Left lobe of liver (tissue), 2 donors: ENCODE data around the gene HSD17B11. TPM values are rescaled to one million over a fixed set of nuclear protein-coding genes. Genes with fewer than 3 reads are reported as not detected.
"Not testable (repeated sequence)": the region's sequence is repeated elsewhere in the genome, so short reads cannot be mapped to it uniquely, and the experiment has no call there.

Experiments
- ATAC-seq: fragments of 200-7000 bp; cut with Tn5 transposase; one replicate; pipeline ENCODE4 v1.9.1; 2020; ENCODE audit warnings: mild to moderate bottlenecking, moderate library complexity
- DNase-seq: peaks from one replicate; pipeline ENCODE4 v3.0.0-alpha.2; 2020; ENCODE audit warnings: low spot score
- total RNA-seq: library from RNA; stranded (reverse); gene quantifications from one replicate; pipeline ENCODE4 v1.2.1, GENCODE V29; 2021
- donor health status: DM: no; HTN: no; CAD: no; lungs with moderate emphysema.
- donor health status: DM: no; HTN: yes; CAD: no.

HSD17B11 gene
- total RNA-seq, 1 donor from 2014 or later: 135 TPM

DNA sequence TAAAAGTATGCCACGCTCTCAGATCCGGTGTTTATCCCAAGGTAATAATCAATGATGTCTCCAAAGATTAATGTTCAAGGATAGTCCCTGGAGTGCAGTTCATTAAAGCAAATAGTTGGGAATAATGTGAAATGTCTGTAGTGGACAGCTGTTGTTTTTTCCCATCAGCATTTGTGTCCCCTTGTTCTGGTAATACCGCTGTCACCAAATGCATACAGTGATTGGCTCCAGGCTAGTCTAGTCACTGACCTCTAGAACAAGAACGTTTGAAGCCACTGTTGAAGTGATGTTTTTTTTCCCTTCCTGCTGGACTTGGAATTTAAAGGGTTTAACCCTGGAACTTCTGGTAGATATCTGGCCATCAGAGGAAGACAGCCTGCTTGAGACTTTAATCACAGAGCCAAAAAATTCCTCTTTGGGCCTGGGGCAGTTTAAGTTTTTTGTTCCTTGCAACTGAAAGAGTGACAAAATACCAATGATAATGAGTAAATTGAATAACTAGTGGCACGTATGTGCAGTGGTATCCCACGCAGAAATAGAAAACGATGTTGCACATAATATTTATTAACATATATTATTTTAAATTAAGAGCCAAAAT lies 30.6 kb downstream of the HSD17B11 start:
- no peak for DNase-seq

DNA sequence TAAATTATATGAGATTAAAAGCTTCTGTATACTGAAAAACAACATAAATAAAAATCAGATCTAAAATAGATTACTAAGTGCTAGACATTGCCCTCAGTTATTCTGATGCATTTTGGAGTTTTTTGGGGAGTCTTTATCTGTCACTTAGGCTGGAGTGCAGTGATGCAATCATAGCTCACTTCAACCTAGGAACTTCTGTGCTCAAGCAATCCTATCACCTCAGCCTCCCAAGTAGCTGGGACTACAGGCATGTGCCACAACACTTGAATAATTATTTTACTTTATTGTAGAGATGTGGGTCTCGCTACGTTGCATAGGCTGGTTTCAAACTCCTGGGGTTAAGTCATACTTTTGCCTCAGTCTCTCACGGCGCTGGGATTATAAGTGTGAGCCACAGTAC lies 31.7 kb downstream of the HSD17B11 start:
- no peak for ATAC-seq
- no peak for DNase-seq

More for the DNA sequence above, 30.6 kb downstream of the HSD17B11 start:
- peak; percentile 78 for ATAC-seq

DNA sequence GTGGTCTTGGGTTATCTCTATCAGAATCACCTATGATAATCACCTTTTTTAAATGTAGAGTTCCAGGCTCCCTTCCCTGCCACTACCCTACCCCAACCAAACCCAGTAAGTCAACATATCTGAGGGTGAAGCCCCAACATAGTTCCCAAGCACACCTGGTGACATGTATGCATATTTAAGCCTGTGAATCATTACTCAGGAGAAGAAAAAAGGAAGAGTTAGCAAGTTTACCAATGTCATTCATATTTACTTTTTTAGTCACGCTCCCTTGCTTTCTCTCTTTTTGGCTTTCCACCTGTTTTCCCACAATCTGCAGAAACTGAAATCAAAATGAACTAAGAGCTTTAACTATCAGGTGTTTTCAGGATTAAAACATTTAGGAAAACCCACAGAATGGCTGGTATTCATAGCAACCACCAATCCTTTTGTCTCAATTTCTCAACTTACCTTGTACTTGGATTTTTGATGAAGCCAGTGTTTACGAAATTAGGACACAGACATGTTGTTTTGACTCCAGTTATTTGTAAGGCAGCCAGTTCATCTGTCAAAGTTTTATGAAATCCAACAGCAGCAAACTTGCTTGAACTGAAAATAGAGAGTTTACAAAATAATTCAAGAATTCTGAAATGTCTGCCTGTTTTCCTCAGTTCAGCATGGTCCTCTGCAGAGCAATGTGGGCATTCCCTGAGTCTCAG lies 34.0 kb downstream of the HSD17B11 start:
- ATAC-seq: peak; percentile 33
- no peak for DNase-seq

DNA sequence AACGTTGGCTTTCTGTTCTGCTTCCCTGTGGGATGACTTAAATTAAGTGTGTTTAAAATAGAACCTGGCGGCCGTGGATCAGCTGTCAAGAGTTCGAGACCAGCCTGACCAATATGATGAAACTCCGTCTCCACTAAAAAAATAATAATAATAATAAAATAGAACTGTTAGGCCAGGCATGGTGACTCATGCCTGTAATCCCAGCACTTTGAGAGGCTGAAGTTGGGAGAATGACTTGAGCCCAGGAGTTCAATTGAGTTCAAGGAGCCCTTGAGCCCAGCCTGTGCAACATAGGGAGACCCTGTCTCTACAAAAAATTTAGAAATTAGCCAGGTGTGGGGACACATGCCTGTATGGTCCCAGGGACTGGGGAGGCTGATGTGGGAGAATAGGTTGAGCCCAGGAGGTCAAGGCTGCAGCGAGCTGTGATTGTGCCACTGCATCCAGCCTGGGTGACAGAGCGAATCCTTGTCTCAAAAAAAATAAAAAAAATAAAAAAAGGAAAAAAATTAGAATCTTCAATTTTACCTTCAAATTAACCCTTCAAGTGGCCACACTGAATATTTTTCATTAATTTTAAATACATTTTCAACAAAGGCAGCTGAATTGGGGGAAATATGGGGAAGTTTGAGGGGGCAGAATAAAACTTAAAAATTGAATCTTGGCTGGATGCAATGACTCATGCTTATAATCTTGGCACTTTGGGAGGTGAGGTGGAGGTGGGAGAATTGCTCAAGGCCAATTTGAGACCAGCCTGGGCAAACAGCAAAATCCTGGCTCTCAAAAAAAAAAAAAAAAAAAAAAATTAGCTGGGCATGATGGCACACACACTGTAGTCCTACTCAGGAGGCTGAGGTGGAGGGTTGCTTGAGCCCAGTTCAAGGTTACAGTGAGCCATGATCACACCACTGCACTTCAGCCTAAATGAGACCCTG lies 36.6 kb downstream of the HSD17B11 start:
- ATAC-seq: no peak
- DNase-seq: no peak

DNA sequence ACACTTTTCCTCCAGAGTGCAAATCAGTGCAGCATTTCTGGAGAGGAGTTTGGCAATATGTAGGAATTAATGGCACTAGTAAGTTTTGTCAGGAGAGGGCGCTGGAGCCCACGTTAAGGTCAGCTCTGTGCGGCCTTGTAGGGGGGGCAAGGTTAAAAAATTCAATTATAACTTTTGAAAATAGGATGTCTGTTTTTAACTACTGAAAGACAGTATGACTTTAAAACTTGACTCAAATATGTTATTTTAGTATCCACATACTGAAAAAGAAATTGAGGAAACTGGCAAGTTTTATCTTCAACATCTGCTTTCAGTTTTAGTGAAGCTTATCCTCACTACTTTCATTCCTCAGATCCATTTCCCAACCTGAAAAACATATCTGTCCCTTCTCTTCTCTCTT lies 37.4 kb downstream of the HSD17B11 start:
- no peak for DNase-seq

DNA sequence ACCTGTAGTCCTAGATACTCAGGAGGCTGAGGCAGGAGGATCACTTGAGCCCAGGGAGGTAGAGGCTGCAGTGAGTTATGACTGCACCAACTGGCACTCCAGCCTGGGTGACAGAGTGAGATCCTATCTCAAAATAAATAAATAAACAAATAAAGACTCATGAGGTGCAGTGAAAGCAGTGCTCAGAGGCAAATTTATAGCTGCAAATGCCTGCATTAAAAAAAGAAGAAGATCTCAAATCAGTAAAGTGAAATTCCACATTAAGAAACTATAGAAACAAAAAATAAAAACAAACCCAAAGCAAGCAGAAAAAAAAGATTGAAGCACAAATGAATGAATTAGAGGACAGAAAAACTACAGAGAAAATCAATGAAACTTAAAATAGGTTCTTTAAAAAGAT lies 45.8 kb downstream of the HSD17B11 start:
- no peak for DNase-seq

More for the DNA sequence above, 37.4 kb downstream of the HSD17B11 start:
- ATAC-seq: peak; percentile 79

DNA sequence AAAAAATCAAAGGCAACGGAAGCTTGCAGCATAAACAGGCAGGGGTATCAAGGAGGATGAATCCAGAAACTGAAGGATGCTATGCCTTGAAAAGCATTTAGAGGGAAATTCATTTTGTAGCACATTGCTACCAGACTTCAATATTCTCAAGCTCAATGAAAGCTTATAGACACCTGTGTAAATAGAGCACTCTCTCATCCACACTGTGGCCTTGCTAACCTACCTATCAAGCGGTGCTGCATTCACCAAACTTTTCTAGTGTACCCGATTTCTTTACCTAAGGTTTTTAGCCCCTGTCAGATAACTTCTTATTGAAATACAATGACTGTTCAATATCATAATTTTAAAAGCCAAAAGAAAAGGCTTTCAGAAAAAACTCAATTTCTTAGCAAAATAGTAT lies 48.1 kb downstream of the HSD17B11 start:
- DNase-seq (no peak), ATAC-seq (no peak)

More for the DNA sequence above, 45.8 kb downstream of the HSD17B11 start:
- ATAC-seq: no peak

DNA sequence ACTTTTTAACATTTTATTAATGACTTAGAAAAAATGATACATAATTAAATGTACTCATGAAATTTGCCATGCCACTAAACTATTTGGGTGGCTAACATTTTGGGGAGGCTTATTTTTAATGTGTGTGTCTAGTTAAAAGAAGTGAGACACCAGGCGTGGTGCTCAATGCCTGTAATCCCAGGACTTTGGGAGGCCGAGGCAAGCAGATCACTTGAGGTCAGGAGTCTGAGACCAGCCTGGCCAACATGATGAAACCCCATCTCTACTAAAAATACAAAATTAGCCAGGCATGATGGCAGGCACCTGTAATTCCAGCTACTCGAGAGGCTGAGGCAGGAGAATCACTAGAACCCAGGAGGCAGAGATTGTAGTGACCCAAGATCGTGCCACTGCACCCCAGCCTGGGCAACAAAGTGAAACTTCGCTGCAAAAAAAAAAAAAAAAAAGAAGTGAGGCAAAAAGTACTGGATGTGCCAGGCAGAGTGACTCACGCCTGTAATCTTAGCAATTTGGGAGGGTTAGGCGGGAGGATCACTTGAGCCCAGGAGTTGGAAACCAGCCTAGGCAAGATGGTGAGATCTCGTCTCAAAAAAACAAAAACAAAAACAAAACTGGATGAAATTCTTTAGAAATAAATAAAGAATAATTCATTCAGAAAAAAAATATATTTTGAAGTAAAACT lies 48.9 kb downstream of the HSD17B11 start:
- DNase-seq, ATAC-seq: not testable (repeated sequence)

DNA sequence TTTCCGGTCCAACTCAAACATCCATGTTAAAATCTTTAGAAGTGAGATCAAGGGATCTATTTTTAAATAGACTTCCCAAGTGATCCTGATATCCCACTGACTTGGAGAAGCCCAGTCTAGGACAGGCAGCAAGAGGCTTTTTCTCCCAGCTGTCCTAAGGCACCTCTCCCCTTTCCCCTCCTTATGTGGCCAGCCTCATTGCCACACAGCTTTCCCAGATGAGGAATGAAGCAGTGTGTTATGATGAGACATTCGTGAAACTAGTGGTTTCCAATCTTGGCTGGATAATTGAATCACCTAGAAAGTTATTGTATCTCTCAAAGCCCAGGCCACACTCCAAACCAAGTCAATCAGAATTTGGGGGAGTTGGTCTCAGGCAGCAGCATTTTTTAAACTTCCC lies 51.5 kb downstream of the HSD17B11 start:
- ATAC-seq: no peak

DNA sequence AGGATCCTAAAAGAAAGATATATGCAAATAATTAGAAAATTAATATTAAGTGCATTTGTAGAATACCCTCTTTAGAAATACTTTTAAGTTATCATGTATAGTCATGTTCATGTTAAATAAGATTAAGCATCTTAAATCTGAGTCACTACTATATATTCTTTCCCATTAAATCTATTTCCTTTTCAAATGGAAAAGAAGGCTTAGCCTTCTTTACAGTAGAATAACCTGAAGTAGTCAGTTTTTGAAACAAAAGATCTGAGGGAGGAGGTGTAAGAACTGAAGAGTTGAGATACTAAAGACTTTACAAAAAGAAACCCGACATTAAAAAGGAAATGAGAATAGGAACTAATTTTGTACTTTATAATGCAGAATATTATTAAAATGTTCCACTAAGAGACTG lies 53.6 kb downstream of the HSD17B11 start:
- DNase-seq (no peak), ATAC-seq (no peak)

More for the DNA sequence above, 51.5 kb downstream of the HSD17B11 start:
- no peak for DNase-seq

DNA sequence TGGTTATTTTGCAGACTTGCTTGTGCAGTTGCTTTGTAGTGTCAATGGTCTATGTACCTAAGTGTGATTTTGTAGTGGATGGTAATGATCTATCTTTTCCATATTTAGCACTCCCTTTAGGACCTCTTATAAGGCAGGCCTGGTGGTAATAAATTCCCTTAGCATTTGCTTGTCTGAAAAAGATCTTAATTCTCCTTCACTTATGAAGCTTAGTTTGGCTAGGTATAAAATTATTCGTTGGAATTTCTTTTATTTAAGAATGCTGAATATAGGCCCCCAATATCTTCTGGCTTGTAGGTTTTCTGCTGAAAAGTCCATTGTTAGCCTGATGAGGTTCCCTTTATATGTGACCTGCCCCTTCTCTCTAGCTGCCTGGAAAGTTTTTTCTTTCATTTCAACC lies 57.7 kb downstream of the HSD17B11 start:
- DNase-seq: no peak
- no peak for ATAC-seq

DNA sequence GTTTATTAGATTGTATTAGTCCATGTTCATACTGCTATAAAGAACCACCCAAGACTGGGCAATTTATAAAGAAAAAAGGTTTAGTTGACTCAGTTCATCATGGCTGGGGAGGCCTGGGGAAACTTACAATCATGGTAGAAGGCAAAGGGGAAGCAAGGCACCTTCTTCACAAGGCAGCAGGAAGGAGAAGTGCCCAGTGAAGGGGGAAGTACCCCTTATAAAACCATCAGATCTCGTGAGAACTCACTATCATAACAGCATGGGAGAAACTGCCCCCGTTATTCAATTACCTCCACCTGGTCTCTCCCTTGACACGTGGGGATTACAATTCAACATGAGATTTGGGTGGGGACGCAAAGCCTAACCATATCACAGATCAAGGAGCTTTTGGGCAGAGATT lies 60.2 kb downstream of the HSD17B11 start:
- DNase-seq (no peak), ATAC-seq (no peak)

DNA sequence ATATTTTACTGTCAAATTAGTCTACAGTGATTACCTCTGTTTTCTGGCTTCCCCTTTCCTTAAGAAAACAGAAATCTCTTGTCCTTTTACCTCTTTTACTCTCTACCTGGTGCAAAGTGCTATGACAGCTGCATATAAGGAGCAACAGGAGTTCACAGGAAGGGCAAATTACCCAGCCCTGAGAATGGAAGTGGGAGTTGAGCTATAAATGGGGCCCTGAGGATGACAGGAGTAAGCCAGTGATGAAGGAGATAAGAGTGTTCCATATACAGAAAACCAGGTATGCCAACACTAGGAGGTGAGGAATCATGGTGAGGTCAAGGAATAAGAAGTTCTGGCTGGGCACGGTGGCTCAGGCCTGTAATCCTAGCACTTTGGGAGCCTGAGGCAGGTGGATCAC lies 63.9 kb downstream of the HSD17B11 start:
- DNase-seq: no peak
- ATAC-seq: no peak

DNA sequence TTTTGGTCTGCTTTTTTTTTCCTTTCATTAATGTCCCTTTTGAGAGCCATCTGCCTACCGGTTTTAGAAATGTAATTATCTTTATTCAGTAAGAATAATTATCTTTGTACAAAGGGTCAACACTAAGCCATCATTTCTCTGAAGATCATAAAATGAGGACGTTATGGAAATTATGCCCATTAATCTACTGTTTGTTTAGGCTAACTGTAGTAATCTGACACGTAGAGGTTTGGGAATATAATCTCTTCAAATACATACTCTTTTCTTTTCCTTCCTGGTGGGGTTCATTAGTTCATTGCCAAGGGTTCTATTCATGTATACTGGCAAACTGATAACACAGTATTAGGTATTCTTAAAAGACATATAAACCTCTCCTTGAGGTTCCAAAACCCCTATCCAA lies 64.5 kb downstream of the HSD17B11 start:
- ATAC-seq (no peak), DNase-seq (no peak)

DNA sequence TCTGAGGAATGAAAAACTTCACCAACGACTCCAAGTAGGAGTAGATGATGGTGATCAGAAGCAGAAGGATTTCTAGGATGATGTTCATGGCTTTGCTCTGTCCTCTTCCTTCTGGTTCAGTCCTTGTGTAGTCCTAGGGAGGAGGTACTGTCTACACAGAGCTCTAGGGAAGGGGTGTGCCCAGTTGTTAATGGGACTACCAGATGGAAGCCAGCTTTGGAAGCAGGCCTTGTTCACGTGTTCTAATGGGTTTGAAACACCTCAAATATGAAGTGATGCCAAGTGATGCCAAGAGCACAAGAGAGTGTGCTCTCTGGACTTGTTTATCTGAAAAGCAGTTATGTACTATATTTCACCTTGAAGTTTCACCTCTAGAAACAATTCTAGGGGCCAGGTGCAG lies 68.2 kb downstream of the HSD17B11 start, which contains the start of gene HSD17B13:
HSD17B13 (minus strand) TSS at position 129 of the 400 bp plus-strand sequence; CDS start at position 88, 41 bp downstream.
- DNase-seq (peak; percentile 87), ATAC-seq (peak; percentile 90)

DNA sequence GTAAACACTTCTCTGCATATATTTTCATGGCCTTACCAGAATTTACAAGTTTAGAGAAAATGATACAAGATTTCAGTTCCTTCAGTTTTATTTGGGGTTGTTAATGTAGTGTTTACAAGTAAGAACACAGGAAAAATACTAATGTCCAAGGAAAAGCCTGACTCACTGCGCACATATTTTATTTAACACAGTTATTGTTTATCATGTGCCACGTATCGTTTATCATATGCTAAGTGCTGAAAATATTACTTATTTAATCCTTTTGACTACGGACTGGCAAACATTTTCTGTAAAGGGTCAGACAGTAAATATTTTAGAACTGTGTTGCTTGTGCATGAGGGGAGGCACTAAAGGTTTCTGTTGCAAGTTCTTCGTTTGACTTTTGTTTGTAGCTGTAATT lies 69.1 kb downstream of the HSD17B11 start:
- ATAC-seq (no peak), DNase-seq (no peak)

DNA sequence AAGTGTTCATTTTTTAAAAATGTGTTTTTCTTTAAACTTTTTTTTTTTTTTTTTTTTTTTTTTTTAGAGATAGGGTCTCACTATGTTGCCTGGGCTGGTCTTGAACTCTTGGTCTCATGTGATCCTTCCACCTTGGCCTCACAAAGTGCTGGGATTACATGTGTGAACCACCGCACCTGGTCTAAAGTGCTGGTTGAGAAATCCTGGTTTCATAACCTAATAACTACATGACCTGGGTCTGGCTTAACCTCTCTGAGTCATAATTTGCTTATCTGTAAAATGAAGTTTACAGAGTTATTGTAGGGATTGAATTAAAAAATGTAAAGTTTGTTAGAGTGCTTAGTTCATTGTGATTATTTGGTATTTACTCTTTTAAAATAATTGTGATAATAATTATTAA lies 73.5 kb downstream of the HSD17B11 start:
- DNase-seq (peak; percentile 80), ATAC-seq (peak; percentile 69)

DNA sequence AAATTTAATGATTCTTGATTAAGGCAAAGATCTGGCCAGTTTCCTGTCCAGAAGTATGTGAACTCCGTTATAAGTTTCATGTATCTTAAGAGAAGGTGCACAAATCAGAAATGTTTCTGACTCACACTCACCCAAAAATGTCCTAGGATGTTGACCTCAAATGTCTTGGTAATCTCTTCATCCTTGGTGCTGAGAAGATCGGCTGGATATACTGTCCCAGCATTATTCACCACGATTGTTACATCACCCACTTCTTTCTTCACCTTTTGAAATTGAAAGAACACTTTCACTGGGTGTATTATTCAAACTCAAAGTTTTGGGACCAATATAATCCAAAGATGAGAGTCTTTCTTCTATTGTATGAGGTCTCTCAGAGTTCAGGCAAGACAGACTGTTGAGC lies 74.0 kb downstream of the HSD17B11 start:
- ATAC-seq: no peak
- DNase-seq: no peak

DNA sequence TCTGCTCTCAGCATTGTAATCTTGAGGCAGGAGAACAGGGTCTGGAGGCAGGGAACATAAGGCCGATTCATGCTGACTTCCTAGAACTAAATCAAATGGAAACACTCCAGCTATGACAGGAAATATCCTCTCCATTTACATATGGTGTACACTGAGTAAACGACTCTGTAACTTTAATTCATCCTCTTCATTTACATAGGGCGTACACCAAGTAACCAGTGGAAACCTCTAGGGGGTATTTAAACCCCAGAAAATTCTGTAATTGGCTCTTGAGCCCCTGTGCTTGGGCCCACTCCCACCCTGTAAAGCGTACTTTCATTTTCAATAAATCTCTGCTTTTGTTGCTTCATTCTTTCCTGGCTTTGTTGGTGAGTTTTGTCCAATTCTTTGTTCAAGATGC lies 76.0 kb downstream of the HSD17B11 start:
- not testable (repeated sequence) for DNase-seq, ATAC-seq

DNA sequence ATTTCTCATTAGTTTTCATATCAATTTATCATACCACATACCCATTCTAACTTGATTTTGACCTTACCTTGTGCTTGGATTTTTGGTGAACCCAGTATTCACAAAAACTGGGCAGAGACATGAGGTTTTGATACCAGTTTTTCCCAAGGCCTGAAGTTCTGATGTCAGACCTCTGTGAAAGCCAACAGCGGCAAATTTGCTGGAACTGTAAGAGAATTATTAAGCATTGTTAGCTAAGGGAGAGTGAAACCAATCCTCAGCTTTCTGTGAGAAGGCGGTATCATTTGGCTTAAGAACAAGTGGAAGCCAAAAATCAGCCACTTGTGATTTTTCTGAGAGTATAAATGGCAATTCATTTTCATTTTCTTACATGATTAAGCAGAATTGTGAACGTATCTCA lies 77.2 kb downstream of the HSD17B11 start:
- no peak for DNase-seq
- no peak for ATAC-seq

DNA sequence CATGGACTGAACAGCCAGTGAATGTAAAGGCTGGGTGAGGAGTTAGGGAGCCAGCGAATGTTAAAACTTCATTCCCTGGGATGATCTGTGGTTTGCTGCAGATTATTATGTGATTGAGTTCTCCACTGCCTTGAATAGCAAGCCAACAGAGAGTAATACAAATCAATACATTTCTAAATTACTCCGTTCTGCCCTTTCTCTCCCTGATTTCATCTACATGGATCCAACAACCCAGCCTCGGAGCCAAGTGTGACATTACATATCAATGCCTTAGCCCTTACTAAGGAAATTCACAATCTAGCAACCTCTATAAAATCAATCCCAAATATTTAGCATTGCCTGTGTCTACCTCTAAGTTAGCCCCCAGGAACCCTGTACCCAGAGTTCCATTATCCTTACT lies 79.3 kb downstream of the HSD17B11 start:
- ATAC-seq (peak; percentile 50), DNase-seq (no peak)
